DMS114 treated with DMSO at 0.1 percent for 48 hours (cell line): Measurements from ENCODE around the gene GMPPB.
"Not testable (repeated sequence)": the region's sequence is repeated elsewhere in the genome, so short reads cannot be mapped to it uniquely, and the experiment has no call there.

Experiments used
- DNase-seq: peaks from one replicate; lab custom pipeline; 2025; ENCODE audit not compliant: unreplicated experiment; lab: John Stamatoyannopoulos, UW

Gene GMPPB

GRCh38 chr3:49694409-49695070 lies 29.2 kb downstream of the GMPPB start:
- not testable (repeated sequence) for DNase-seq

- not testable (repeated sequence) for DNase-seq
Observed at GRCh38 chr3:49691481-49691880, 32.3 kb downstream of the GMPPB start.

- not testable (repeated sequence) for DNase-seq
Observed at GRCh38 chr3:49690856-49691255, 32.9 kb downstream of the GMPPB start.

GRCh38 chr3:49689908-49690624 lies 33.7 kb downstream of the GMPPB start:
- not testable (repeated sequence) for DNase-seq

- no peak for DNase-seq
Observed at GRCh38 chr3:49689046-49689907, 34.5 kb downstream of the GMPPB start, which contains the start of the genes MST1 and RNF123. Gene MST1 (minus strand): TSS chr3:49689474. CDS start chr3:49688691, 783 bp downstream. Gene RNF123 (plus strand): TSS chr3:49689557. CDS start chr3:49691166, 1,609 bp downstream.

GRCh38 chr3:49688338-49689045 lies 35.3 kb downstream of the GMPPB start:
- DNase-seq, result not testable (repeated sequence)

GRCh38 chr3:49687424-49687795 lies 36.3 kb downstream of the GMPPB start:
- DNase-seq, result not testable (repeated sequence)

GRCh38 chr3:49686769-49687423 lies 36.9 kb downstream of the GMPPB start:
- DNase-seq, result not testable (repeated sequence)

GRCh38 chr3:49686346-49686745 lies 37.4 kb downstream of the GMPPB start:
- not testable (repeated sequence) for DNase-seq

- not testable (repeated sequence) for DNase-seq
Observed at GRCh38 chr3:49685846-49686245, 37.9 kb downstream of the GMPPB start.

- not testable (repeated sequence) for DNase-seq
Observed at GRCh38 chr3:49685103-49685502, 38.6 kb downstream of the GMPPB start.

- not testable (repeated sequence) for DNase-seq
Observed at GRCh38 chr3:49684453-49684852, 39.3 kb downstream of the GMPPB start.

- DNase-seq, result no peak
Observed at GRCh38 chr3:49683162-49683561, 40.6 kb downstream of the GMPPB start.

- no peak for DNase-seq
Observed at GRCh38 chr3:49681543-49681942, 42.2 kb downstream of the GMPPB start.

- no peak for DNase-seq
Observed at GRCh38 chr3:49681232-49681522, 42.6 kb downstream of the GMPPB start.

GRCh38 chr3:49680493-49681231 lies 43.1 kb downstream of the GMPPB start:
- DNase-seq, result no peak

GRCh38 chr3:49675912-49676311 lies 47.8 kb downstream of the GMPPB start:
- no peak for DNase-seq

- no peak for DNase-seq
Observed at GRCh38 chr3:49674497-49674983, 49.2 kb downstream of the GMPPB start.

GRCh38 chr3:49673715-49674496 lies 49.8 kb downstream of the GMPPB start, which contains the start of gene APEH:
Gene APEH (plus strand): TSS chr3:49674351. CDS start chr3:49674402, 51 bp downstream.
- DNase-seq, result no peak
